GM13976 (cell line): ENCODE results near the gene CD300A.

ENCODE experiments used
- DNase-seq: peaks from one replicate; pipeline ENCODE4 v3.0.0; 2012; ENCODE audit warnings: low spot score
- in situ Hi-C: fragments of 300-500 bp; cut with MboI; formaldehyde crosslinking; loops from one replicate; pipeline ENCODE4 v1.12.0; 2022; ENCODE audit warnings: low sequenced_read_pairs, mixed read lengths, inconsistent platforms; ENCODE audit not compliant: unreplicated experiment
- TF ChIP-seq, protein P1 (sequence below): IDR thresholded peaks from 2 replicates; pipeline ENCODE4 v1.5.1; 2012; ENCODE audit warnings: borderline replicate concordance, mild to moderate bottlenecking; ENCODE audit not compliant: insufficient read depth; ENCODE audit errors: extremely low read depth, missing control alignments, control extremely low read depth

CD300A gene

DNA sequence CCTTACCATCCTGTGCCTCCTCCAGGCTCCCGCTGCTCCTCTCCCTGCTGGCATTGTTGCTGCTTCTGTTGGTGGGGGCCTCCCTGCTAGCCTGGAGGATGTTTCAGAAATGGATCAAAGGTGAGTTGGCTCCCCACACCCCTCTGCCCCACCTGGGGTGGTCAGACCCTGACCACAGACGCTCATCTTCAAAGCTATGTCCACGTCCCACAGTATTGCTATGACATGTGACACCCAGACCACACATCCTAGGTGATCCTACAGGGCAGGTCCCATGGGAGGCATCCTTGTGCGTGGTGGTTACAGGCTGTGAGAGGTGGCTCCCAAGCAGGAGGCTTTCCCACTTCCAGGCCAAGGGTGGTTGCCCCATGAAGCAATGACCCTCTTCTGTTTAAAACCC is 11.0 kb downstream of the CD300A start:
- no peak for DNase-seq
- TF ChIP-seq, protein P1, sequence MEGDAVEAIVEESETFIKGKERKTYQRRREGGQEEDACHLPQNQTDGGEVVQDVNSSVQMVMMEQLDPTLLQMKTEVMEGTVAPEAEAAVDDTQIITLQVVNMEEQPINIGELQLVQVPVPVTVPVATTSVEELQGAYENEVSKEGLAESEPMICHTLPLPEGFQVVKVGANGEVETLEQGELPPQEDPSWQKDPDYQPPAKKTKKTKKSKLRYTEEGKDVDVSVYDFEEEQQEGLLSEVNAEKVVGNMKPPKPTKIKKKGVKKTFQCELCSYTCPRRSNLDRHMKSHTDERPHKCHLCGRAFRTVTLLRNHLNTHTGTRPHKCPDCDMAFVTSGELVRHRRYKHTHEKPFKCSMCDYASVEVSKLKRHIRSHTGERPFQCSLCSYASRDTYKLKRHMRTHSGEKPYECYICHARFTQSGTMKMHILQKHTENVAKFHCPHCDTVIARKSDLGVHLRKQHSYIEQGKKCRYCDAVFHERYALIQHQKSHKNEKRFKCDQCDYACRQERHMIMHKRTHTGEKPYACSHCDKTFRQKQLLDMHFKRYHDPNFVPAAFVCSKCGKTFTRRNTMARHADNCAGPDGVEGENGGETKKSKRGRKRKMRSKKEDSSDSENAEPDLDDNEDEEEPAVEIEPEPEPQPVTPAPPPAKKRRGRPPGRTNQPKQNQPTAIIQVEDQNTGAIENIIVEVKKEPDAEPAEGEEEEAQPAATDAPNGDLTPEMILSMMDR: no peak
- in situ Hi-C loops: no loop called here

DNA sequence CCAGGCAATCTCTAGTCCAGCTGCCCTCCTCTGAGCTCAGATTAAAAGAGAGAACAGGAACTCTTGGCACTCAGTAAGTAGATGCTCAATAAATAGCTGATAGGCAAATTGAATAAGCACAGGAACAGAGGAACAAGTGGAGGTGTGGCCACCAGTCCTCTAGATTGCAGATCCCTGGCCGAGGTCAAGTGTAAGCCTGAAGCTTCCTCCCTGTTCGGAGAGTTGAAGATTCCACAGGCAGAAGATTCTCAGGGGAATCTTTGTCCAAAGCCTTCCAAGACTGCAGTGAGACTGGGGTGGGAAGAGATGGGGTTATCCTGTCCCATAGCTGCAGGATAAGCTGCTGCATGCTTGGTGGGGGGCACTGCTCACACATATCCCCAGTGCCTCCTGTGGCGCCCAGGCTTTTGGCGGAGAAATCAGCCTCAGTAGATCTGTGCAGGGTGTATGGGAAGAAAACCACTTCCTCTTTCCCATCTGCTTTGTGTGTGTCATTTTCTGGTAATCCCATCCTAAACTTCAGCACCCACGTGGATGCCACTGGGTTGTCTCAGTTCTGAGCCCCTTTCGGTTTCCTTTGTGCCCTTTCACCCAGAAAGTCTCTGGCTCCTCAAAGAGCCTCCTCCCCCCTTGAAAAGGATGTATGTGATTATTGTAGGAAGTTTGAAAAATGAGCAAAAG is 12.1 kb downstream of the CD300A start:
- in situ Hi-C loops: no loop called here
- TF ChIP-seq, protein P1: no peak
- DNase-seq: no peak

DNA sequence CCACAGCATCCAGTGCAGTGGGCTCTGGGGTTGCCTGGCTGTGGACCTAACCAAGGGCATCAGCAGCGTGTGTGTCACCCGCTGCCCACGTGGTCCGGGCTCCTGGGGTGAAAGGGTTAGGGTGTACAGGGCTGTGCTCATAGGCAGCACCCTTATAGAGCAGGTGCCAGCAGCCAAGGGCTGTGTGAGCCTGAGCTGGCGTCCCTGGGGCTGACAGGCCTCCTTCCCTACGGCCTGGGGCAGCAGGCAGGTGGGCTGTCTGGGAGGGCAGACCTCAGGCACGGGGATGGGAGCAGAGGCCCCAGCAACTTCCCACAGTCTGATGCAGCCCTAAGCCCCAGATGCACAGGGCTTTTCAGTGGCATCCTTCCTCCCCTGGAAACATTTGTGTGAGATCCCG is 13.9 kb downstream of the CD300A start:
- DNase-seq: peak; percentile 27
- in situ Hi-C loops: no loop called here
- TF ChIP-seq, protein P1: no peak

DNA sequence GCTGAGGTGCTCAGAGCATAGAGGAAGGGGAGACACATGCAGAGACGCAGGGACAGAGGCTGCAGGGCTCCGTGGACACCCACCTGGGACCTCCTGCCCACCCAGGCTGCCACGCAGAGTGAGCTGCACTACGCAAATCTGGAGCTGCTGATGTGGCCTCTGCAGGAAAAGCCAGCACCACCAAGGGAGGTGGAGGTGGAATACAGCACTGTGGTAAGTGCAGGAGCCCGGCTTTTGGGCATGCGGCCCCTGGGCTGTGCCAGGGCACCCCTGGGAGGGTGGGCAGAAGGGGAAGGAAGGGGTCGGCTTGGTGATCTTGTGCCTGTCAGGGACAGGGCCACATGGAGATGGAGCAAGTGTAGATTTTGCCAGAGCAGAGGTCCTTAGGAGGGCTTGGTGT is 15.2 kb downstream of the CD300A start:
- TF ChIP-seq, protein P1: no peak
- in situ Hi-C loops: no loop called here
- DNase-seq: no peak

DNA sequence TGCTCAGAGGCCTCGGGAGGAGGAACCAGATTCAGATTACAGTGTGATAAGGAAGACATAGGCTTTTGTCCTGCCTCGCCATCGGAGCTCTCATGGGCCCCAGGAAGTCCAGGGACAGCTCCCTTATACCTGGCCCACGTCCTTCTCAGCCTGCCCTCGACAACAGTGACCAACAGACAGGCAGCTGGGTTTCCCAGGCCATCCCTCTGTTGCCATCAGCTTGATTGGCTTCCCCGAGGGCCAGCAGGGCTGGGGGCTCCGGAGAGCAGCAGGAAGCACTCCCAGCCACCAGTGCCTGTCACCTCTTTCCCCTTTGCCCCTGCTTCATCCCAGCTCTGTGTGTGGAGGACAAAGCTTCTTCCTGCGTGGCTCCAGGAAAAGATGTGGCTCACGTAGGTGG is 17.6 kb downstream of the CD300A start:
- TF ChIP-seq, protein P1: no peak
- DNase-seq: peak; percentile 17
- in situ Hi-C loops: no loop called here

DNA sequence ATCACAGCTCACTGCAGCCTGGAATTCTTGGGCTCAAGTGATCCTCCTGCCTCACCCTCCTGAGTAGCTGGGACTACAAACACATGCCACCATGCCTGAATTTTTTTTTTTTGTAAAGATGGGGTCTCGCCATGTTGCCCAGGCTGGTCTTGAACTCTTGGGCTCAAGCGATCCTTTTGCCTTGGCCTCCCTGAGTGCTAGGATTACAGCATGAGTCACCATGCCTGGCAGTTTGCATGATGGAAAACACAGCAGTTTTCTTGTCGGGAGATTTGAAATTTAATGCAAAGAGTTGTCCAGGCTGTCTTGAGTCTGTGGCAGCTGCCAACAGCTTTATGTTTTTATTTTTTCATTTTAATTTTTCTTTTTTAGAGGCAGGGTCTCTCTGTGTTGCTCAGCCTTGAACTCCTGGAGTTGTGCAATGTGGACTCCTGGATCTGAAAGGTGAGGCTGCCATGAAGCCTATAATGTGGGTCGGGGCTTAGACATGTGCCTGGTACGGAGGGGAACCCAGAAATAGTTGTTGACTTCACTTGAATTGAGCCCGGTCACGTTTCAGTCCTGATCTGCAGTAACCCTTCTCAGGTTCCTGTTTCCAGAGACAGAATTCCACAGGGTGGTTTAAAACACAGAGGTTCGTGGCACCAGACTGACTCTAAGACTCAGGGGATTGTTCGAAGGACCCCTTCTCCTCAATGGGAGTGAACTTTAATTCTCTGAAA is 18.7 kb downstream of the CD300A start:
- TF ChIP-seq, protein P1: no peak
- DNase-seq: peak; percentile 15
- in situ Hi-C loops: no loop called here
